ENCODE data around the gene RHOA. TPM values are rescaled to one million over a fixed set of nuclear protein-coding genes. Genes with fewer than 3 reads are reported as not detected.

Gene RHOA
- total and polyA plus RNA-seq, 2 of the 13 experiments (the other 11 are each of a cell fraction or from before 2014, with no cell fraction given), result 131 to 177 TPM

DNA sequence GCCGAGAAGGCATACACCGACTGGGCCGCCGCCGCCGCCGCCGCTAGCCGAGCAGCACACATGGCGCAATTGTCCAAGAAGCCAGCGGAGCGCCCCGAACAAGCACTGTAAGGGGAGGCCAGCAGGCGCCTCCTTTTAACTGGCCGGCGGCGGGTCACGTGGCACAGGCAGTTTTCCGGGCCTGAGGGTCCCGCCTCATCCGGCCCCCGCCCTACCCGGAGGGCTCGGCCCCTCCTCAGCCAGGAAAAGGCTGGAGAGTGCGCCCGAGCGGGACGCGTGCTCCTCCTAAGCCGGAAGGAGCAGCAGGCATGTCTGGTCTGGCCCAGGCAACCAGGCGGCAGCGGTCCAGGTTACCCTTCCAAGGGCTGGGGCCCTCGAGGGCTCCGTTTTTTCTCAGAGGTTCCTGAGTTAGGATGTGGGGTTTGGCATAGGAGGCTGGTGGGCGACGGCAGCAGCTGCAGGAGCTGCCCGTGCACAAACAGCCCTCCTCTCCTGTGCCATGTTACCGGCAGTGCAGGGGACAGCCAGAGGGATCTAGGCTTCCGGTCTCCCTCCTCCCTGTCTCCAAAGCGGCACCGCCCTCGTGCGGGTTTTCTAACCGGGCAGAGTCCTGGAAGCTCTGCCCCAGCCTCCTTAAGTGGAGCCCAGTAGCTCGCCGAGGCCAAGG, 53.4 kb downstream of the RHOA start, which contains the start of gene GPX1 (continued):
- no peak for TF ChIP-seq ZFYVE20 (CRISPR knock-in tag; IDR thresholded peaks at IDR 0.05; ENCODE audit: borderline replicate concordance, low read depth)
- TF ChIP-seq SMARCE1 (IDR thresholded peaks at IDR 0.05; ENCODE audit: borderline replicate concordance), result no peak
- TF ChIP-seq ZNF343 (CRISPR knock-in tag; IDR thresholded peaks at IDR 0.05), result no peak
- TF ChIP-seq ZNF468 (CRISPR knock-in tag; IDR thresholded peaks at IDR 0.05), result 0 out of 2 replicates have a peak, but pooled peaks have one; percentile 53
- TF ChIP-seq AGO2 (optimal IDR thresholded peaks at IDR 0.05; ENCODE audit: low read depth, low read length), result peak; percentile 98
- TF ChIP-seq ASH2L (IDR thresholded peaks at IDR 0.05; ENCODE audit: insufficient read length, low read depth, low read length), result no peak
- peak; percentile 89 for TF ChIP-seq ARNTL (CRISPR knock-in tag; IDR thresholded peaks at IDR 0.05)
- TF ChIP-seq ZNF766 (CRISPR knock-in tag; IDR thresholded peaks at IDR 0.05; ENCODE audit: borderline replicate concordance), result 0 out of 2 replicates have a peak, but pooled peaks have one; percentile 27
- TF ChIP-seq ZNF383 (CRISPR knock-in tag; IDR thresholded peaks at IDR 0.05; ENCODE audit: borderline replicate concordance), result no peak
- TF ChIP-seq TEAD2 (CRISPR knock-in tag; IDR thresholded peaks at IDR 0.05), result no peak
- no peak; the same call in 1 of the 2 replicates for TF ChIP-seq CAMTA2 (CRISPR knock-in tag; IDR thresholded peaks at IDR 0.05; ENCODE audit: borderline replicate concordance)
- TF ChIP-seq ZNF619 (CRISPR knock-in tag; IDR thresholded peaks at IDR 0.05), result no peak
- peak; percentile 98 for TF ChIP-seq ZNF335 (CRISPR knock-in tag; IDR thresholded peaks at IDR 0.05)
- TF ChIP-seq ZNF3 (CRISPR knock-in tag; IDR thresholded peaks at IDR 0.05), result no peak
- TF ChIP-seq, protein P1, sequence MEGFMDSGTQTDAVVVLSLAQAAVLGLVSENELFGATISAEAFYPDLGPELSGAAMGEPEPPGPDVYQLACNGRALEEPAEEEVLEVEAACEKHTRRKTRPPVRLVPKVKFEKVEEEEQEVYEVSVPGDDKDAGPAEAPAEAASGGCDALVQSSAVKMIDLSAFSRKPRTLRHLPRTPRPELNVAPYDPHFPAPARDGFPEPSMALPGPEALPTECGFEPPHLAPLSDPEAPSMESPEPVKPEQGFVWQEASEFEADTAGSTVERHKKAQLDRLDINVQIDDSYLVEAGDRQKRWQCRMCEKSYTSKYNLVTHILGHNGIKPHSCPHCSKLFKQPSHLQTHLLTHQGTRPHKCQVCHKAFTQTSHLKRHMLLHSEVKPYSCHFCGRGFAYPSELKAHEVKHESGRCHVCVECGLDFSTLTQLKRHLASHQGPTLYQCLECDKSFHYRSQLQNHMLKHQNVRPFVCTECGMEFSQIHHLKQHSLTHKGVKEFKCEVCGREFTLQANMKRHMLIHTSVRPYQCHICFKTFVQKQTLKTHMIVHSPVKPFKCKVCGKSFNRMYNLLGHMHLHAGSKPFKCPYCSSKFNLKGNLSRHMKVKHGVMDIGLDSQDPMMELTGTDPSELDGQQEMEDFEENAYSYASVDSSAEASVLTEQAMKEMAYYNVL (CRISPR knock-in tag; IDR thresholded peaks at IDR 0.05; ENCODE audit: borderline replicate concordance), result peak; percentile 74; the same call in 1 of the 2 replicates
- TF ChIP-seq GTF2F1 (IDR thresholded peaks at IDR 0.05; ENCODE audit: low read length), result 0 out of 2 replicates have a peak, but pooled peaks have one; percentile 3
- peak; percentile 96; the same call in 1 of the 2 replicates for TF ChIP-seq IRX3 (CRISPR knock-in tag; IDR thresholded peaks at IDR 0.05; ENCODE audit: borderline replicate concordance, low read depth)
- no peak; the same call in 1 of the 2 replicates for TF ChIP-seq GATA4 (IDR thresholded peaks at IDR 0.05; ENCODE audit: borderline replicate concordance, low read depth)
- TF ChIP-seq, protein P2, sequence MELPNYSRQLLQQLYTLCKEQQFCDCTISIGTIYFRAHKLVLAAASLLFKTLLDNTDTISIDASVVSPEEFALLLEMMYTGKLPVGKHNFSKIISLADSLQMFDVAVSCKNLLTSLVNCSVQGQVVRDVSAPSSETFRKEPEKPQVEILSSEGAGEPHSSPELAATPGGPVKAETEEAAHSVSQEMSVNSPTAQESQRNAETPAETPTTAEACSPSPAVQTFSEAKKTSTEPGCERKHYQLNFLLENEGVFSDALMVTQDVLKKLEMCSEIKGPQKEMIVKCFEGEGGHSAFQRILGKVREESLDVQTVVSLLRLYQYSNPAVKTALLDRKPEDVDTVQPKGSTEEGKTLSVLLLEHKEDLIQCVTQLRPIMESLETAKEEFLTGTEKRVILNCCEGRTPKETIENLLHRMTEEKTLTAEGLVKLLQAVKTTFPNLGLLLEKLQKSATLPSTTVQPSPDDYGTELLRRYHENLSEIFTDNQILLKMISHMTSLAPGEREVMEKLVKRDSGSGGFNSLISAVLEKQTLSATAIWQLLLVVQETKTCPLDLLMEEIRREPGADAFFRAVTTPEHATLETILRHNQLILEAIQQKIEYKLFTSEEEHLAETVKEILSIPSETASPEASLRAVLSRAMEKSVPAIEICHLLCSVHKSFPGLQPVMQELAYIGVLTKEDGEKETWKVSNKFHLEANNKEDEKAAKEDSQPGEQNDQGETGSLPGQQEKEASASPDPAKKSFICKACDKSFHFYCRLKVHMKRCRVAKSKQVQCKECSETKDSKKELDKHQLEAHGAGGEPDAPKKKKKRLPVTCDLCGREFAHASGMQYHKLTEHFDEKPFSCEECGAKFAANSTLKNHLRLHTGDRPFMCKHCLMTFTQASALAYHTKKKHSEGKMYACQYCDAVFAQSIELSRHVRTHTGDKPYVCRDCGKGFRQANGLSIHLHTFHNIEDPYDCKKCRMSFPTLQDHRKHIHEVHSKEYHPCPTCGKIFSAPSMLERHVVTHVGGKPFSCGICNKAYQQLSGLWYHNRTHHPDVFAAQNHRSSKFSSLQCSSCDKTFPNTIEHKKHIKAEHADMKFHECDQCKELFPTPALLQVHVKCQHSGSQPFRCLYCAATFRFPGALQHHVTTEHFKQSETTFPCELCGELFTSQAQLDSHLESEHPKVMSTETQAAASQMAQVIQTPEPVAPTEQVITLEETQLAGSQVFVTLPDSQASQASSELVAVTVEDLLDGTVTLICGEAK (IDR thresholded peaks at IDR 0.05), result no peak
- TF ChIP-seq, protein P2 (CRISPR knock-in tag; IDR thresholded peaks at IDR 0.05), result peak; percentile 82
